GM18498 (cell line): ENCODE results near the gene PRR16.

Experiments
- ATAC-seq: cut with Tn5 transposase; IDR thresholded peaks from one replicate; pipeline ENCODE4 v1.9.1; 2021; ENCODE audit warnings: mild to moderate bottlenecking, moderate library complexity; ENCODE audit not compliant: unreplicated experiment

The PRR16 gene

GRCh38 chr5:120703918-120704587 is 240.0 kb downstream of the PRR16 start:
- ATAC-seq: no peak

DNA sequence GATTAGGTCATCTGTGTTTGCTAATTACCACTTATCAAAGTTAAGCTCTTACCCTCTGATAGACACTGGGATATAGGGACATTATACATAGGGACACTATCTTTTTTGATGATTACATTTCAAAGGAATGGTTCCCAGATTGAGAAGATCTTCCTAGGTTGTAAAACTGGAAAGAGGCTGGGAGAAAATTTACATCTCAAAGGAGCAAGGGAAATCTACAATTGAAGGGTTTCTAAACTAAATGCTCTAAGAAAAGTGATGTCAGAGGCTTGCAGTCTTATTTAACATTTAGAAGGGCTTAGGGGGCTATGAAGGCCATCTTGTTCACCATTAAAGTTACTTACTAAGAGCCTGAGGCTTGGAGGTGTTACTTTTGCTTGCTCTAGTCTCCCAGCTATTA is 242.8 kb downstream of the PRR16 start:
- no peak for ATAC-seq

GRCh38 chr5:120717381-120717780 is 253.3 kb downstream of the PRR16 start:
- ATAC-seq: no peak

DNA sequence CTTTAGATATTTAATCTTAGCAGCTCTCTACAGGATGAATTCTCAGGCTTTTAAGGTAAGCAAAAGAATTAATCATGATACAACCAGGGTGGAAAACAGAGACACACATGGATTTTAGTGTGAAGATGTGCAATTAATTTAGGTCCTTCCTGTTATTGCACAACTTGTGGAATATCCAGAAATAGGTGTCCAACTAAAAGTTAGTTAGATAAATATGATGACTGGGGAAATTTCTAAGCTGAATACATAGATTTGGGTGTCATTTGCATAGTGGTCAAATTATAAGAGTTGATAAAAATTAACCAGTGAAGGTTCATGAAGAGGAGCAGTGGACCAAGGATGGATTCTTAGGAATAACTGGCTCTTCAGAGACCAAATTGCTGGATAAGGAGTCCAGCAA is 266.1 kb downstream of the PRR16 start:
- ATAC-seq: no peak

DNA sequence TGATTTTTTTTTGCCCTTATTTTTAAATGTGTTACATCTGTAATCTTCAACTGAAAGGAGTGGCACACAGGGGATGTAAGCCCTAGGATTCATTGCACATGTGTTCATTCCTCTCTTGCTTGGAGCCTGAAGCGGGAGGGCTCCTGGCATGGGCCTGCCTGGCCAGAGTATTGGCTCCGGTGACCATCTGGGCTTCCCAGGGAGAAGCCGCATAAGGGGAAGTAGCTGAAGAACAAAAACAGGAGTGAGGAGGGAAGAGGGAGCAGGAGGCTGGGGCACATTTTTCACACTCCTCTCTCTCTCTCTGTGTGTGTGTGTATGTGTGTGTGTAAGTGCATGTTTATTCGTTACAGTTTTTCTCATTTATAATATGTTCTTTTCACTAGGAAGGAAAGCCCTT is 269.9 kb downstream of the PRR16 start:
- ATAC-seq: no peak

- ATAC-seq: no peak
These were observed 271.0 kb downstream of the PRR16 start for GRCh38 chr5:120735076-120735475.
